ENCODE results near the gene KIAA0586. TPM values are rescaled to one million over a fixed set of nuclear protein-coding genes. Genes with fewer than 3 reads are reported as not detected.

Gene KIAA0586
- total RNA-seq, 1 donor = 17.7 TPM

GRCh38 chr14:58426670-58427280 is 744 bp upstream of the KIAA0586 start:
- Histone ChIP-seq H3K4me2 (ENCODE audit: insufficient read depth, low read length) (peak overlapping the region; percentile 91), H3K9me3 (ENCODE audit: low read depth, low read length) (no peaks in the 10 kb centered on the region), H3K36me3 (ENCODE audit: insufficient read depth, low read length) (peaks cover 2% of the 10 kb centered on the region), H3K4me3 (ENCODE audit: insufficient read depth, low read length) (peak overlapping the region; percentile 91), H2AFZ (ENCODE audit: low read length) (peak overlapping the region; percentile 99), H3K4me1 (ENCODE audit: insufficient read depth, low read length) (peaks cover 21% of the 10 kb centered on the region), H3K79me2 (ENCODE audit: insufficient read depth, low read length) (peaks cover 55% of the 10 kb centered on the region), H3K27me3 (ENCODE audit: insufficient read depth, low read length) (no peaks in the 10 kb centered on the region), H3K27ac (ENCODE audit: low read depth, low read length) (peak overlapping the region; percentile 96), H4K20me1 (ENCODE audit: insufficient read depth, low read length) (no peaks in the 10 kb centered on the region)
- peak; percentile 71 for DNase-seq (ENCODE audit: insufficient read length, low spot score, missing footprints)
- TF ChIP-seq CTCF (IDR thresholded peaks at IDR 0.05; ENCODE audit: extremely low read depth, low read depth, low read length) = no peak

- peaks cover 54% of the 10 kb centered on the region for H3K79me2 ChIP-seq (ENCODE audit: insufficient read depth, low read length)
- no peaks in the 10 kb centered on the region for H3K27me3 ChIP-seq (ENCODE audit: insufficient read depth, low read length)
- DNase-seq (ENCODE audit: insufficient read length, low spot score, missing footprints) = peak; percentile 53
- peak overlapping the region; percentile 91 for H3K4me2 ChIP-seq (ENCODE audit: insufficient read depth, low read length)
- H4K20me1 ChIP-seq (ENCODE audit: insufficient read depth, low read length) = no peaks in the 10 kb centered on the region
- no peaks in the 10 kb centered on the region for H3K9me3 ChIP-seq (ENCODE audit: low read depth, low read length)
- no peak for TF ChIP-seq CTCF (IDR thresholded peaks at IDR 0.05; ENCODE audit: extremely low read depth, low read depth, low read length)
- H3K27ac ChIP-seq (ENCODE audit: low read depth, low read length) = peak overlapping the region; percentile 96
- peak overlapping the region; percentile 91 for H3K4me3 ChIP-seq (ENCODE audit: insufficient read depth, low read length)
- H3K36me3 ChIP-seq (ENCODE audit: insufficient read depth, low read length) = peaks cover 14% of the 10 kb centered on the region
- peaks cover 21% of the 10 kb centered on the region for H3K4me1 ChIP-seq (ENCODE audit: insufficient read depth, low read length)
- peak overlapping the region; percentile 90 for H2AFZ ChIP-seq (ENCODE audit: low read length)
Observed at GRCh38 chr14:58428118-58428683, 682 bp downstream of the KIAA0586 start.

- DNase-seq (ENCODE audit: insufficient read length, low spot score, missing footprints) = peak; percentile 75
- peak overlapping the region; percentile 91 for H3K4me2 ChIP-seq (ENCODE audit: insufficient read depth, low read length)
Observed at GRCh38 chr14:58430156-58430555, 2.6 kb downstream of the KIAA0586 start.

More at GRCh38 chr14:58430156-58430555, 2.6 kb downstream of the KIAA0586 start:
- no peaks in the 10 kb centered on the region for H3K27me3 ChIP-seq (ENCODE audit: insufficient read depth, low read length)
- no peak for TF ChIP-seq CTCF (IDR thresholded peaks at IDR 0.05; ENCODE audit: extremely low read depth, low read depth, low read length)
- peaks cover 30% of the 10 kb centered on the region for H3K36me3 ChIP-seq (ENCODE audit: insufficient read depth, low read length)
- H4K20me1 ChIP-seq (ENCODE audit: insufficient read depth, low read length) = no peaks in the 10 kb centered on the region
- no peak overlapping the region for H3K4me3 ChIP-seq (ENCODE audit: insufficient read depth, low read length)
- H3K9me3 ChIP-seq (ENCODE audit: low read depth, low read length) = no peaks in the 10 kb centered on the region
- H3K27ac ChIP-seq (ENCODE audit: low read depth, low read length) = peak overlapping the region; percentile 10
- H2AFZ ChIP-seq (ENCODE audit: low read length) = no peak overlapping the region
- H3K4me1 ChIP-seq (ENCODE audit: insufficient read depth, low read length) = peaks cover 21% of the 10 kb centered on the region
- peaks cover 37% of the 10 kb centered on the region for H3K79me2 ChIP-seq (ENCODE audit: insufficient read depth, low read length)

All from osteoblast (primary cell).